GM12878 (cell line): Measurements from ENCODE around the gene RORB. TPM values are rescaled to one million over a fixed set of nuclear protein-coding genes. Genes with fewer than 3 reads are reported as not detected.

ENCODE experiments used
- ATAC-seq: fragments of 200-7000 bp; cut with Tn5 transposase; 3 replicates; pipeline ENCODE4 v1.9.1; 2020; ENCODE audit warnings: mild to moderate bottlenecking, moderate library complexity
- BruUV-seq: library from RNA; stranded (reverse); fragments of 400-500 nt; replicated peaks from 2 replicates; lab custom pipeline; 2021; lab: Mats Ljungman, UMichigan
- CTCF ChIA-PET: fragments of 300-600 bp; sonication (Branson Sonifier 250); formaldehyde crosslinking; extraction: SDS; loops from one replicate; lab custom pipeline; 2021; ENCODE audit warnings: inconsistent platforms; lab: Yijun Ruan, JAX
- POLR2A ChIA-PET: fragments of 350-600 bp; formaldehyde crosslinking; extraction: SDS; loops from one replicate; lab custom pipeline; 2021; ENCODE audit warnings: inconsistent platforms; lab: Charles Lee
- RAD21 ChIA-PET: fragments of 300-600 bp; sonication (Branson Sonifier 250); formaldehyde crosslinking; loops from one replicate; lab custom pipeline; 2023; ENCODE audit warnings: antibody characterized with exemption; ENCODE audit not compliant: unreplicated experiment; lab: Charles Lee
- SMC1A ChIA-PET: fragments of 300-600 bp; sonication (Branson Sonifier 250); formaldehyde crosslinking; loops from one replicate; lab custom pipeline; 2023; ENCODE audit not compliant: unreplicated experiment, uncharacterized antibody; lab: Charles Lee
- DNase-seq: peaks from one replicate; pipeline ENCODE4 v3.0.0-alpha.2; 2011; ENCODE audit warnings: low read depth, low spot score
- FAIRE-seq: peaks from 3 replicates; lab custom pipeline; 2011; peaks lifted over from hg19 to GRCh38; lab: Jason Lieb, UNC
- H2AFZ ChIP-seq: 2 replicates; pipeline ENCODE4 v1.6.0; 2011; ENCODE audit warnings: low read depth, low read length, control low read depth; ENCODE audit not compliant: control insufficient read depth
- H3K27ac ChIP-seq: 2 replicates; pipeline ENCODE4 v1.5.1; 2011; ENCODE audit warnings: control low read depth; ENCODE audit not compliant: control insufficient read depth, insufficient read depth
- H3K27me3 ChIP-seq, 2 experiments: replicated peaks in 1 of 2; 2 replicates each; pipeline versions ENCODE4 v1.6.0 to v1.6.1; 2011; ENCODE audit warnings: low read length in 1 of 2; ENCODE audit not compliant: control insufficient read depth in 2 of 2, insufficient read depth in 2 of 2
- H3K36me3 ChIP-seq, 2 experiments: 2 replicates each; pipeline ENCODE4 v1.5.1; 2011; ENCODE audit warnings: low read length in 1 of 2; ENCODE audit not compliant: control insufficient read depth in 2 of 2, insufficient read depth in 2 of 2
- H3K4me1 ChIP-seq: 2 replicates; pipeline ENCODE4 v1.6.1; 2011; ENCODE audit warnings: mild to moderate bottlenecking, low read length, moderate library complexity, mixed read lengths; ENCODE audit not compliant: control insufficient read depth, insufficient read depth
- H3K4me2 ChIP-seq: 2 replicates; pipeline ENCODE4 v1.6.0; 2011; ENCODE audit warnings: control low read depth; ENCODE audit not compliant: control insufficient read depth, insufficient read depth
- H3K4me3 ChIP-seq: fragments of 200-600 bp; sonication (generic); 2 replicates; pipeline ENCODE4 v1.5.1; 2016
- H3K79me2 ChIP-seq: 2 replicates; pipeline ENCODE4 v1.6.0; 2011; ENCODE audit warnings: low read length; ENCODE audit not compliant: control insufficient read depth, insufficient read depth
- H3K9ac ChIP-seq: 2 replicates; pipeline ENCODE4 v1.8.0; 2011; ENCODE audit warnings: low read length, control low read depth, mixed read lengths; ENCODE audit not compliant: control insufficient read depth, insufficient read depth
- H3K9me3 ChIP-seq: replicated peaks from 3 replicates; pipeline ENCODE4 v1.5.1; 2011; ENCODE audit warnings: mild to moderate bottlenecking, low read length; ENCODE audit not compliant: control insufficient read depth, insufficient read depth
- H4K20me1 ChIP-seq: 2 replicates; pipeline ENCODE4 v1.6.0; 2011; ENCODE audit not compliant: control insufficient read depth, insufficient read depth
- BCL11A ChIP-seq: IDR thresholded peaks from 2 replicates; pipeline ENCODE4 v1.6.1; 2011; ENCODE audit warnings: low read depth, low read length
- CBFB ChIP-seq: IDR thresholded peaks from 2 replicates; pipeline ENCODE4 v1.6.1; 2016; ENCODE audit warnings: antibody characterized with exemption, low read depth
- CHD4 ChIP-seq: fragments of 200-600 bp; sonication (generic); IDR thresholded peaks from 2 replicates; pipeline ENCODE4 v1.6.1; 2016; ENCODE audit warnings: mild to moderate bottlenecking
- EED ChIP-seq: sonication (generic); IDR thresholded peaks from 2 replicates; pipeline ENCODE4 v1.6.1; 2016; ENCODE audit warnings: antibody characterized with exemption, low read depth
- ELK1 ChIP-seq: IDR thresholded peaks from 2 replicates; pipeline ENCODE4 v1.6.1; 2012; ENCODE audit warnings: low read depth, low read length, improper control_type of control experiment
- ESRRA ChIP-seq: IDR thresholded peaks from 2 replicates; pipeline ENCODE4 v1.6.1; 2012; ENCODE audit warnings: mild to moderate bottlenecking, low read length, improper control_type of control experiment
- EZH2 ChIP-seq: IDR thresholded peaks from 2 replicates; pipeline ENCODE4 v1.6.1; 2012; ENCODE audit warnings: low read depth, mild to moderate bottlenecking, control low read depth, inconsistent platforms, low read length, borderline replicate concordance; ENCODE audit not compliant: control insufficient read depth
- HSF1 ChIP-seq: fragments of 150-350 bp; IDR thresholded peaks from 2 replicates; pipeline ENCODE4 v1.6.1; 2014; ENCODE audit warnings: mild to moderate bottlenecking, low read depth, low read length
- IRF3 ChIP-seq: fragments of 450-650 bp; IDR thresholded peaks from 2 replicates; pipeline ENCODE4 v1.6.1; 2014; ENCODE audit warnings: mild to moderate bottlenecking
- LARP7 ChIP-seq: fragments of 450-650 bp; IDR thresholded peaks from 2 replicates; pipeline ENCODE4 v1.6.1; 2017; ENCODE audit warnings: mild to moderate bottlenecking
- MAX ChIP-seq: IDR thresholded peaks from 2 replicates; pipeline ENCODE4 v1.6.1; 2012; ENCODE audit warnings: low read depth, low read length, improper control_type of control experiment
- NFYA ChIP-seq: IDR thresholded peaks from 2 replicates; pipeline ENCODE4 v1.6.1; 2011; ENCODE audit warnings: low read depth, mild to moderate bottlenecking, low read length, improper control_type of control experiment, borderline replicate concordance
- NR2C2 ChIP-seq: IDR thresholded peaks from 2 replicates; pipeline ENCODE4 v1.6.1; 2011; ENCODE audit warnings: borderline replicate concordance, low read depth; ENCODE audit not compliant: control insufficient read depth, insufficient read length
- PAX8 ChIP-seq: fragments of 450-650 bp; IDR thresholded peaks from 2 replicates; pipeline ENCODE4 v1.6.1; 2017; ENCODE audit warnings: mild to moderate bottlenecking, moderate library complexity
- POLR2AphosphoS2 ChIP-seq: IDR thresholded peaks from 2 replicates; pipeline ENCODE4 v1.6.1; 2011; ENCODE audit warnings: low read depth, mild to moderate bottlenecking, low read length, improper control_type of control experiment, moderate library complexity
- POLR2AphosphoS5 ChIP-seq: IDR thresholded peaks from 2 replicates; pipeline ENCODE4 v1.6.1; 2011; ENCODE audit warnings: mild to moderate bottlenecking, low read length, inconsistent platforms
- YY1 ChIP-seq: IDR thresholded peaks from 2 replicates; pipeline ENCODE4 v1.6.1; 2011; ENCODE audit warnings: low read depth, mild to moderate bottlenecking, low read length
- ZNF24 ChIP-seq: fragments of 450-650 bp; IDR thresholded peaks from 2 replicates; pipeline ENCODE4 v1.6.1; 2017; ENCODE audit warnings: antibody characterized with exemption, mild to moderate bottlenecking
- ZNF384 ChIP-seq: IDR thresholded peaks from 2 replicates; pipeline ENCODE4 v1.6.1; 2012; ENCODE audit warnings: low read depth, mild to moderate bottlenecking, low read length, improper control_type of control experiment, borderline replicate concordance
- ZSCAN29 ChIP-seq: fragments of 450-650 bp; IDR thresholded peaks from 2 replicates; pipeline ENCODE4 v1.6.1; 2017; ENCODE audit warnings: mild to moderate bottlenecking, moderate library complexity
- WGBS: methylation state at CpG from one replicate; pipeline ENCODE4 v1.1.6; 2016; ENCODE audit warnings: low lambda C conversion rate; ENCODE audit not compliant: insufficient replicate concordance, insufficient coverage; ENCODE audit errors: missing lambda C conversion rate; 5-methylcytosine and 5-hydroxymethylcytosine counted together
- in situ Hi-C: fragments of 300-500 bp; cut with MboI; formaldehyde crosslinking; loops from 9 replicates; pipeline ENCODE4 v1.14.3; 2018; ENCODE audit warnings: mixed read lengths
- intact Hi-C: fragments of 100-400 bp; cut with micrococcal nuclease; formaldehyde crosslinking; loops from one replicate; pipeline ENCODE4 v1.14.2; 2022; ENCODE audit not compliant: unreplicated experiment
- polyA plus RNA-seq, 11 experiments: library from polyadenylated mRNA; depleted of rRNA in 4 of 11; unstranded in 6 of 11; stranded (reverse) in 5 of 11; fragments of >200 nt; fragmentation: Nextera tagmentation in 4 of 11; fragmentation: Illumina TruSeq in 1 of 11; extraction: Ambion mirVana in 4 of 11; extraction: Trizol in 1 of 11; gene quantifications; 1 replicate in 1 of 11; 2 replicates in 10 of 11; pipeline versions ENCODE4 v1.2.1 to v1.2.3, GENCODE V29; 2011 to 2016; ENCODE audit warnings: inconsistent platforms in 2 of 11, missing spikeins in 2 of 11, low read depth in 1 of 11
- total RNA-seq, 4 experiments: library from RNA; depleted of rRNA in 3 of 4; stranded (reverse); fragments of >200 nt in 3 of 4; fragmentation: Illumina TruSeq in 1 of 4; extraction: Trizol in 1 of 4; gene quantifications; 2 replicates each; pipeline versions ENCODE4 v1.2.1 to v1.2.3, GENCODE V29; 2013 to 2021

The RORB gene
- total and polyA plus RNA-seq, 10 of the 15 experiments (the other 5 are each of a cell fraction or from before 2014, with no cell fraction given): under 0.01 to 0.01 TPM; not detected in 8

- CTCF ChIA-PET: no interaction called here
- ATAC-seq: no peak
Observed at GRCh38 chr9:74449060-74449459, 48.1 kb upstream of the RORB start.

More at GRCh38 chr9:74449060-74449459, 48.1 kb upstream of the RORB start:
- WGBS: 26% methylated on average over 2 of the region's 2 CpGs
- RAD21 ChIA-PET: no interaction called here
- no peak overlapping the region for H3K4me3 ChIP-seq
- no TSS peak for BruUV-seq
- H3K27ac ChIP-seq: no peak overlapping the region
- DNase-seq: no peak
- intact Hi-C loops: no loop called here
- H3K27me3 ChIP-seq: no peaks in the 10 kb centered on the region
- H2AFZ ChIP-seq: no peak overlapping the region
- TF ChIP-seq POLR2AphosphoS2 (no peak), LARP7 (no peak), HSF1 (no peak), PAX8 (no peak), BCL11A (no peak), ZSCAN29 (no peak), IRF3 (no peak), EED (no peak), NFYA (no peak), ELK1 (no peak), CHD4 (no peak), ZNF24 (no peak), ZNF384 (no peak), CBFB (no peak), EZH2 (no peak), YY1 (no peak), MAX (no peak), ESRRA (no peak), POLR2AphosphoS5 (no peak), NR2C2 (no peak)
- TF ChIP-seq, all 136 proteins: peak for 0
- Histone ChIP-seq H3K9ac (no peak overlapping the region), H3K4me1 (no peaks in the 10 kb centered on the region), H3K36me3 (no peaks in the 10 kb centered on the region), H3K4me2 (no peak overlapping the region), H4K20me1 (no peaks in the 10 kb centered on the region), H3K79me2 (no peaks in the 10 kb centered on the region), H3K9me3 (no peaks in the 10 kb centered on the region)
- ChIA-PET SMC1A (interaction anchor here (0.7 kb wide), 1 partner anchor 569 kb away, joined by 8 read pairs; no protein-coding TSS in a partner anchor), POLR2A (interaction anchor here (0.7 kb wide), 1 partner anchor 538 kb away, joined by 3 read pairs; no protein-coding TSS in a partner anchor)
- no peak for FAIRE-seq
- in situ Hi-C loops: no loop called here
